SU-DHL-6 (cell line): Measurements from ENCODE around the gene DPP6.

ENCODE experiments used
- EZH2phosphoT487 ChIP-seq: fragments of 200-600 bp; sonication (generic), shearing (Covaris generic); conservative IDR thresholded peaks from 2 replicates; pipeline ENCODE4 v1.6.1; 2018; ENCODE audit warnings: mild to moderate bottlenecking, antibody characterized with exemption, low read length, moderate library complexity, mixed read lengths
- TF ChIP-seq, protein P1 (sequence below): fragments of 200-600 bp; sonication (generic); IDR thresholded peaks from one replicate; pipeline ENCODE4 v1.5.1; 2017; ENCODE audit warnings: antibody characterized with exemption, mild to moderate bottlenecking, low read length, moderate library complexity; ENCODE audit not compliant: insufficient read depth, poor library complexity, severe bottlenecking

DNA sequence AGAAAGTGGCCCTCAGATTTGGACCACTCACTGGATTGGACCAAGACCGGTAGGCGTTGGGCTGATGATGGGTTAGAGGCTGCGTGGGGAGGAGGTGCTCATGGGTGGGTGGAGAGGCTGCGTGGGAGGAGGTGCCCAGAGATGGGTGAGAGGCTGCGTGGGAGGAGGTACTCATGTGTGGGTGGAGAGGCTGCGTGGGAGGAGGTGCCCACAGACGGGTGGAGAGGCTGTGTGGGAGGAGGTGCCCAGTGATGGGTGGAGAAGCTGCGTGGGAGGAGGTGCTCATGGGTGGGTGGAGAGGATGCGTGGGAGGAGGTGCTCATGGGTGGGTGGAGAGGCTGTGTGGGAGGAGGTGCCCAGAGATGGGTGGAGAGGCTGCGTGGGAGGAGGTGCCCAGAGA is 604.4 kb downstream of the DPP6 start:
- TF ChIP-seq, protein P1, sequence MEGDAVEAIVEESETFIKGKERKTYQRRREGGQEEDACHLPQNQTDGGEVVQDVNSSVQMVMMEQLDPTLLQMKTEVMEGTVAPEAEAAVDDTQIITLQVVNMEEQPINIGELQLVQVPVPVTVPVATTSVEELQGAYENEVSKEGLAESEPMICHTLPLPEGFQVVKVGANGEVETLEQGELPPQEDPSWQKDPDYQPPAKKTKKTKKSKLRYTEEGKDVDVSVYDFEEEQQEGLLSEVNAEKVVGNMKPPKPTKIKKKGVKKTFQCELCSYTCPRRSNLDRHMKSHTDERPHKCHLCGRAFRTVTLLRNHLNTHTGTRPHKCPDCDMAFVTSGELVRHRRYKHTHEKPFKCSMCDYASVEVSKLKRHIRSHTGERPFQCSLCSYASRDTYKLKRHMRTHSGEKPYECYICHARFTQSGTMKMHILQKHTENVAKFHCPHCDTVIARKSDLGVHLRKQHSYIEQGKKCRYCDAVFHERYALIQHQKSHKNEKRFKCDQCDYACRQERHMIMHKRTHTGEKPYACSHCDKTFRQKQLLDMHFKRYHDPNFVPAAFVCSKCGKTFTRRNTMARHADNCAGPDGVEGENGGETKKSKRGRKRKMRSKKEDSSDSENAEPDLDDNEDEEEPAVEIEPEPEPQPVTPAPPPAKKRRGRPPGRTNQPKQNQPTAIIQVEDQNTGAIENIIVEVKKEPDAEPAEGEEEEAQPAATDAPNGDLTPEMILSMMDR = no peak
- no peak for TF ChIP-seq EZH2phosphoT487
